NCI-H82 treated with DMSO at 0.1 percent for 48 hours (cell line): ENCODE measurements around the gene SLC31A2.
A peak's percentile ranks its signal among the peaks of the same experiment; 100 is the strongest.
"Not testable (repeated sequence)": the region's sequence is repeated elsewhere in the genome, so short reads cannot be mapped to it uniquely, and the experiment has no call there.

ENCODE experiments used
- DNase-seq: peaks from one replicate; lab custom pipeline; 2025; ENCODE audit not compliant: unreplicated experiment; lab: John Stamatoyannopoulos, UW

SLC31A2 gene, protein sequence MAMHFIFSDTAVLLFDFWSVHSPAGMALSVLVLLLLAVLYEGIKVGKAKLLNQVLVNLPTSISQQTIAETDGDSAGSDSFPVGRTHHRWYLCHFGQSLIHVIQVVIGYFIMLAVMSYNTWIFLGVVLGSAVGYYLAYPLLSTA

DNA sequence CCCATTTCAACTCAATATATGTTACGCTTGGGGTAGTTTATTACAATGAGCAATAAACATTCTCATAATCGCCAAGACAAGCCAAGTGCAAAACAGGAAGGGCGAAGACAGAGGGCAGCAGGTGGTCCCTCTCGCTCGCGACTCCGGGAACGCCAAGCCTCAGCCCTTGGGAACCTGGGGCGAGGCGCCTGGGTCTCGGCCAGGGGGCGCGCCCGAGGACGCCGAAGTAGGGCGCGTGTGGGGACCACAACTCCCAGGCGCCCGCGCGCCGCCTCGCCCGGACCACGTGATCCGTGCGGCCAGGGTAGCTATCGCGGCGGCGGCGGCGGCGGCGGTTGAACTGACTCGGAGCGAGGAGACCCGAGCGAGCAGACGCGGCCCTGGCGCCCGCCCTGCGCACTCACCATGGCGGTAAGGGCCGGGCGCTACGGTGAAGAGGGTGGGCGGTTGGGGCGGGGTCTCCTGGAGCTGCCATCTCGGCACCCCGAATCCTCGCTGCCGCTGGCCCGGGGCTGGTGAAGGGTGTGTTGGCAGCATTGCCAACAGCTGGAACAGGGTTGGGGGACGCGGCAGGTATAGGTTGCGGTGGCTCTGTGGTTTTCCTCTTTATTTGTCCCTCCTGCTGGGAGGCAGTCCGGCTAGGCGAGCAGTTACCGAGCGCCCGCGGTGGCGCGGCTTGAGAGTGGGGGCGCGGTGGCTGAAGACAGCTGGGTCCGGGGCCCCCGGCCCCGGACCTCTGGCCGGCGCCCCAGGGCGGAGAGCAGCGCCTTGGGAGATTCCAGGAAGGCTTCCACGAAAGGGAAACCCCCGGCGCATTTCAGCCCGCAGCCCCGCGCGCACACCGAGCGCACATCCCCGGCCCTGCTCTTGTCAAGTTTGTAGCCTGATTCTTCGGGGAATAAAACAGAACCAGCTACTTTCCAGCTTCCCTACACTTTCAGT is at the start of gene SLC31A2:
SLC31A2 (plus strand) TSS at position 338 of the 942 bp plus-strand sequence; CDS start at position 406, 68 bp downstream.
- DNase-seq: peak; percentile 53

DNA sequence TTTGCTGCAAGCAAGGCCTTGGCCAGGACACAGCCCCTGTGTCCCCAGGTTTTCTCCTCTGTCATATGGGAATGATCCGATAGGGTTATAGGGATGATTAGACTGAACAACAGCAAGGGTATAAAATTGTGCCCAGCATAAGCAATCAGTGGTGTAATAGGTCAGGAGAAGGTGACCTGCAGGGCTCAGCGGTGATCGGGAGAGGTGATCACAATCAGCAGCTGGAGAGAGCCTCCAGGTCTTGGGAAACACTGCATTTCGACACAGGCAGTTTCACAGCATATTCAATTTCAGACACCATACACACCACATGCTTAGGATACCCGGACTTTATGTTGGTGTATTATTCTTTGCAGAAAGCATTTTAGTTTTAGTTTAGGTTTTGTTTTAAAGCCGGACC is 45.5 kb upstream of the SLC31A2 start:
- DNase-seq: not testable (repeated sequence)

DNA sequence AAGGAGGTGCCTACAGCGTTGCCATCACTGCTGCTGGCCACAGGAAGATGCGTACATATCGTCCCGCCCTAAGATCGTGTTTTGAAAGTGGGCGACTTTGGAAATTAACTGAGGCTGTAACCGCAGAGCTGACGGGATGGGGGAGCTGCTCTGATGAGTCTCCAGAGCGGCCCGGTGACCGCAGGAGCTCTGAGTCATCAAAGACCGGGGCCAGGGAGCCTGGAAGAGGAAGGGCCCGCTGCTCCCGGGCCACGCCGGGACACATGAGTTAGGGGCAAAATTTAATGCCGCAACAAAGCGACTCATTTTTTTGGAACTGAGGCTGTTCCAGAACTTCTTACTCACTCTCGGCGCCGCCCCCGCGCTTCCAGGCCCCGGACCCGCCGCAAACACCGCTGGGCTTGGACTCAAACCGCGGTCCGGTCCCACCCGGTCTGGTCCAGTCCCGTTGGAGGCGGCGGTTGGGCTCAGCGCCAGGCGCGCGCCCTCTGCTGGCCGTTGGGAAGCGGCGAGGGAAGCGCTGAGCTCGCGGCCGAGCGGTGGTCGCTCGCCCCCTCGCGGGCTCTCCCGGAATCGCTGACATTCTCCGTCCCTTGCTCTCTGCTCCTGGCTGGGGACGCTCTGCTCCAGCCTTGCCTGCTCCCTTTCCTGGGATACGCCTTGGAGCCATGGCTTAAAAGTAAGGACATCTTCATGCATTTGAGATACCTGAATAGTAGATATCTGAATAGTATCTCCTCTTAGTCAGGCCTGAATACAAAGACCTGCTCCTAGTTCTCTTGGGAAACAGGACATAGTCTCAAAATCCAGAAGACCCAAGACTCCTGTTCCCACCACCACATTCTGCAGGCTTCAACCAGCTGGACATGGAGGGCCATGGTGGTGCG is 39.5 kb upstream of the SLC31A2 start:
- DNase-seq: not testable (repeated sequence)

DNA sequence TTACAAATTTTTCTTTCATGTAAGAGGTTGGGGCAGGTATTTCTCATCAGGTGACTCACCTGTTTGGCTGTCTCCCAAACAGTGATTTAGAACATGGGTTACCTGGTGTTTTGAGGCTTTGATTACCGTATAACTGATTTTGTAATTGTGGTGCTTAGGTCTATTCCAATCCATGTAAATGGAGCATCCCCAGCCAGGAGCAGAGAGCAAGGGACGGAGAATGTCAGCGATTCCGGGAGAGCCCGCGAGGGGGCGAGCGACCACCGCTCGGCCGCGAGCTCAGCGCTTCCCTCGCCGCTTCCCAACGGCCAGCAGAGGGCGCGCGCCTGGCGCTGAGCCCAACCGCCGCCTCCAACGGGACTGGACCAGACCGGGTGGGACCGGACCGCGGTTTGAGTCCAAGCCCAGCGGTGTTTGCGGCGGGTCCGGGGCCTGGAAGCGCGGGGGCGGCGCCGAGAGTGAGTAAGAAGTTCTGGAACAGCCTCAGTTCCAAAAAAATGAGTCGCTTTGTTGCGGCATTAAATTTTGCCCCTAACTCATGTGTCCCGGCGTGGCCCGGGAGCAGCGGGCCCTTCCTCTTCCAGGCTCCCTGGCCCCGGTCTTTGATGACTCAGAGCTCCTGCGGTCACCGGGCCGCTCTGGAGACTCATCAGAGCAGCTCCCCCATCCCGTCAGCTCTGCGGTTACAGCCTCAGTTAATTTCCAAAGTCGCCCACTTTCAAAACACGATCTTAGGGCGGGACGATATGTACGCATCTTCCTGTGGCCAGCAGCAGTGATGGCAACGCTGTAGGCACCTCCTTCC is 37.9 kb upstream of the SLC31A2 start:
- DNase-seq: not testable (repeated sequence)

DNA sequence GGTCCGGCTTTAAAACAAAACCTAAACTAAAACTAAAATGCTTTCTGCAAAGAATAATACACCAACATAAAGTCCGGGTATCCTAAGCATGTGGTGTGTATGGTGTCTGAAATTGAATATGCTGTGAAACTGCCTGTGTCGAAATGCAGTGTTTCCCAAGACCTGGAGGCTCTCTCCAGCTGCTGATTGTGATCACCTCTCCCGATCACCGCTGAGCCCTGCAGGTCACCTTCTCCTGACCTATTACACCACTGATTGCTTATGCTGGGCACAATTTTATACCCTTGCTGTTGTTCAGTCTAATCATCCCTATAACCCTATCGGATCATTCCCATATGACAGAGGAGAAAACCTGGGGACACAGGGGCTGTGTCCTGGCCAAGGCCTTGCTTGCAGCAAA is 32.0 kb upstream of the SLC31A2 start:
- not testable (repeated sequence) for DNase-seq

DNA sequence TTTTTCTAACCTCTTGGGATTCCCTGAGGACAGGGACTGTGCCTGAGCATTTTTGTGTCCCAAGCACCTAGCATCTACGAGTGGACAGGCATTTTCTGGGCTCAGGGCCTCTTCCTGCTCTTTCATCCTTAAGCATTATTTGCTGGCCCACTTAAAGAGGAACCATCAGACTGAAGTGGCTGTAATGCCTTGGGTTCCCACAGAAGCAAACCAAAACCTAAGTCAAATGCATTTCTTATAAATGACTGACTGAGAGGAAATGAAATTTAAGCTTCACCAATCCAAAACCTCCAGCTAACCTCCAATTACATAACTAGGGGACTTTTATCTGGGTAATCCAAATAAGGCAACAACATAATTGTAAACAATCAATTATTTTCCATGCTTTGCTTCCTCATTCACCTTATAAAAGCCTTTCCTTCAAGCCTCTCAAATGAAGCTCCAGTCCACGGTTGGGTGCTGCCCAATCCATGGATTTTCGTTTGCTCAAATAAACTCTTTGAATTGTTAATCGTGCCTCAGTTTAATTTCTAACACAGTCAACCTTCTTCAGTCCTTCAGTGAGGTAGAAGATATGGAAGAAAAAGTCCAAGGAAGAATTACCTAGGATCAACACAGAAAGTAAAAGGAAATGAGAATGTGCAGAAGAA is 25.3 kb upstream of the SLC31A2 start:
- DNase-seq: no peak

DNA sequence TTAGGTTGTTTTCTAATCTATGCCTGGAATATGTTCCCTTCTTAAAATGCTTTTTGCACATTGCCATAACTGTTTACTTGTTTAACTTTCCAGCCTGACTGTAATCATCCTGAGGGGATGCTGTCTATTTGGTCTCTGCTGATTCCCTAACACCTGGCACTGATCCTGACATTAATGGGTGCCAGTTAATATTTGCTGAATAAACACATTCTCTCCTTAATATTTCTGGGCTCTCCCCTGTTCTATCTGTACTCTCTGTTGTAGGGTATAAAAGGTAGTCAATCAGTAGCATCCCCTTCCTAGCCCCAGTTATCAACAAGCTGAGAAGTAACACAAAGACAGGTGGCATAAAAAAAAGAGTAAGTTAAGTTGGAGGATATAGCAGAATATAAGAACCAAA is 21.3 kb upstream of the SLC31A2 start:
- no peak for DNase-seq

DNA sequence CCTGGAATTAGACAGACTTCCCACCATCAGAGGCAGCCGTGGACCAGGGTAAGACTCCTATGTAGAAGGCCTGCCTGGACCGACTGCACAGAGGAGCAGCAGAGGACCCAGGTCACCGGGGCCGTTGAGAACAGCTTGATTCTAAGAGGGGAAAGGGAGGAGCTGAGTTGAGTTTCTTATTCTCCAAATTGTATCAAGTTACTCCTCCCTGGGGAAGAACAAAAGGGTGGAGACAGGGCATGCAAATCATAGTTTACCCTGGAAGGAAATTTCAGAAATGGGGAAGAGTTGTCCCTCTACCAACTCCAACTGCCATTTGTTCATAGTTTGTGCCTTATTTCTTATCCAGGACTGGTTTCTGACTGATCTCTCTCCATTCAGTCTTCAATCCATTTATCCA is 20.9 kb upstream of the SLC31A2 start:
- no peak for DNase-seq

DNA sequence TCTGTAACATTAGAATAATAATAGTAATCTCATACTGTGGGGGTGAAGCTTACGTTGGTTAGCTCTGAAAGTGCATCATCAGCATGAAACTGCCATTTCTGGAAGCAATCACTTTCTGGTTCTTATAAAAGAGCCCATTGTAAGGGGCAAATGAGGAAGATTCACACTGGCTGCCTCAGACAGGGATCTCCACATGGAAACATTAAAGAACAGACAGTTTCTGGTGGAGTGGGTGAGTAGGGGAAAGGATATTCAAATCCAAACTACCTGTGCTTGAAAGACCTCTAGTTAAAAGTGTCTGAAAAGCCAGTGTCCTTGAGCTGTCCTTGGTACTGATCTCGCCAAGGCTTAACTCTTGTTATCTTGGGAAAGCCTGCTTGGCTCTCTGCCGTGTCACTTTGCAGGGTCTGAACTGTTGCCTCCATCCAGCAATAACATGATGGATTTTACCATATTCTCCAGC is 19.1 kb upstream of the SLC31A2 start:
- no peak for DNase-seq

DNA sequence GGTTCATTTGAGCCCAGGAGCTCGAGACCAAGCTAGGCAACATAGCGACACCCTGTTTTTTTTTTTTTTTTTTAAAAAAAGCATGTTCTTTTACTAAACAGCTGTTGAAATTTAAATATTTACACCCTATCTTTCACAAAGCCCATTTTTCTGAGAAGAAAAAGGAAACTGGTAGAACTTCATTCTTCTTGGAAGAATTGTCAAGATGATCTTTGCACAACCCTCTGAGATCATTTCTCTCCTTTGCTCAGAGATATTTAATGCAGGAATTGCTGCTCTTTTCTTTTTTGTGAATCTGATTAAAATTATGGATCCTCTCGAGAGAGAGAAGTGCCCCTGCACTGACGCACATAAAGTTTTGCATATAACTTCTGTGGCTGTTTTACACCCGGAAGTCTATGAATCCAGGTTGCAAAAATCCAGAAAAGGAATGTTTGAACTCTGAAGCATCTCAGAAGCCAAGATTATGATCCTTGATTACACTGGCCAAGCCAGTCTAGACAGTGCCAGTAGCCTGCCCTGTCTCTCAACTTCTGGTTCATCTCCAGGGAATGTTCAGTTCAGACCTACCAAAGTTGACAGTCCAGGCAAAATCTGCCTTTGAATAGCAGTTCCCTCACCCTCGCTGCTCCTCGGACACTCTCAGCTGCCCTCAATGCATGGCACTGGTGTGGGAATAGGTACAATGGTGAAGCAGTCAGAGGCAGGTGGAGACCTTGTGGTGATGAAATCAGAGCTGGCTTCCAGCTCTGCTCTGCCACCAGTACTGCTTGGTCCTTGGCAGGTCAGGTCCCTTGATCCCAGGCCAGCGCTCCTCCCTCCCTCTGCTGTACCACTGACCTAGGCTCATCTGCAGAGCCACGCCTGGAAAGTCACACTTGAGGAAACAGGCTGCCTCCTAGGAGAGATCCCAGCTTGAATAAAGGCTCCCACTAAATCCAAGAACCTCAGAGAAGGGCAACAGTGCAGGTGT is 13.3 kb upstream of the SLC31A2 start:
- DNase-seq: no peak

DNA sequence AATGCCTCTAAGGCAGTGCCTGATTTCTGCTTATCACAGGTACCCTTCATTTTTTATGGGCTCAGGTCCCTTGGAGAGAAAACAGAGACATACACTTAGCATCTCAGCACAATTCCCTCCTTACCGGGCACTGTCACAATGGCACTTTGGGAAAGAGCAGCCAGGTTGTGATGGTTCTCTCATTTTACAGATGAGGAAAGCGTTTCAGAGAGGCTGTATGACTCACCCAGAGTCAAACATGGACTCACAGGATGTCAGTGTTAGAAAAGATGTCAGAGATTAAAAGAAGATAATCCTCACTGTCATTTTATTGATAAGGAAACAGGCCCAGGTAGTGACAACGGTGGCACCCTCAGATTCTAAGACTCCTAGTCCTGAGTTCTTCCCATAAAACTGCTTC is 12.0 kb upstream of the SLC31A2 start:
- DNase-seq: no peak

DNA sequence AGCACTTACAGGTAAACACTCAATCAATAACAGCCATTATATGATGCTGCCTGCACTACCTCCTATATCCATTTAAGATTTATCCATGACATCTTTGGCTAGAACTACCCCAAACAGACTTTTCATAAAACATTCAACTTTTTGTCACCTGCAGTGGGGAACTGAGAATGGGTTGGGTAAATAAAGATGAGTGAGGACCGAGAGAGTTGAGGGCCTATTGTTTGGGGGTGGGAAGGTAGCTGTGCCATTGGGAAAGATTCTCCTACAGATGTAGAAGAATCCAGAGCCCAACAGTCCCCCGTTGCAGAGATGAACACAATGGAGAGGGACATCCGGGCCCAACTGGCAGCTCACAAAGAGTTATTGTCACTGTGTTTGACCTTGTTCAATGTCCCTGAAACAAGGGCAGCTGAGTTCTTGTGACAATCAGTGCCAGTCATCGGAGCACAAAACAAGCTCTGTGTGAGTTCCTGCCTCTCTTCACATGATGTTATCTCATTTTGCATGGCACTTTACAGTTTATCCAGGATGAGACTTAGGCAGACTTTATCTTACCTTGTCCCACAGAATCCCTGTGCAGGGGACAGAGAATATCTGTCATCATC is 11.5 kb upstream of the SLC31A2 start:
- no peak for DNase-seq

DNA sequence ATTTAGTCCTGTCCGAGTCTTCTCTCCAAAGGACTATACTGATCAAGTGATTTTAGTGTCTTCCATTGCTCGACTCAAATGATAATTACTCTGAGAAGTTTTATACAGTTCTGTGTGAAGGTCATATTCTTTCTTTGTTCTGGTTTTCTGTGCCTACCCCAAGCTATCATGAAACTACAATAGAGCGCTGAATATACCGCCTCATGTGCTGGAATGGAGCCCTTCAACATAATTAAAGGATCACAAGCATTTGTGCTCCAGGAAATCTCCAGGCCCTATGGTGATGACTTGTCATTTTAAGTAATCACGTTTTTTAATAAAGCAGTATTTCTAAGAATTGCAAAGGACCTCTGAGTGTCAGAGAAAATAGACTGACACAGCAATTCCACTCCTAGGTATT is 10.9 kb upstream of the SLC31A2 start:
- DNase-seq: no peak

DNA sequence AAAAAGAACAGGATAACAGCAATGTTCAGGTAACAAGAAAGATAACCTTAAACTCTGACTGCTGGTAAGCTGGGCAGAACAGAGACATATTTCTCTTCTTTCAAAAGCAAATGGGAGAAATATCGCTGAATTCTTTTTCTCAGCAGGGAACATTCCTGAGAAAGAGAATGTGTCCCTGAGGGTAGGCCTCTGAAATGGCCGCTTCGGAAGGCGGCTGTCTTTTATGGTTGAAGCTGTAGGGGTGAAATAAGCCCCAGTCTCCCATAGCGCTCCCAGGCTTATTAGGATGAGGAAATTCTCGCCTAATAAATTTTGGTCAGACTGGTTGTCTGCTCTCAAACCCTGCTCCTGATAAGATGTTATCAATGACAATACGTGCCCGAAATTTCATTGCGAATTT is 9.9 kb upstream of the SLC31A2 start:
- not testable (repeated sequence) for DNase-seq

DNA sequence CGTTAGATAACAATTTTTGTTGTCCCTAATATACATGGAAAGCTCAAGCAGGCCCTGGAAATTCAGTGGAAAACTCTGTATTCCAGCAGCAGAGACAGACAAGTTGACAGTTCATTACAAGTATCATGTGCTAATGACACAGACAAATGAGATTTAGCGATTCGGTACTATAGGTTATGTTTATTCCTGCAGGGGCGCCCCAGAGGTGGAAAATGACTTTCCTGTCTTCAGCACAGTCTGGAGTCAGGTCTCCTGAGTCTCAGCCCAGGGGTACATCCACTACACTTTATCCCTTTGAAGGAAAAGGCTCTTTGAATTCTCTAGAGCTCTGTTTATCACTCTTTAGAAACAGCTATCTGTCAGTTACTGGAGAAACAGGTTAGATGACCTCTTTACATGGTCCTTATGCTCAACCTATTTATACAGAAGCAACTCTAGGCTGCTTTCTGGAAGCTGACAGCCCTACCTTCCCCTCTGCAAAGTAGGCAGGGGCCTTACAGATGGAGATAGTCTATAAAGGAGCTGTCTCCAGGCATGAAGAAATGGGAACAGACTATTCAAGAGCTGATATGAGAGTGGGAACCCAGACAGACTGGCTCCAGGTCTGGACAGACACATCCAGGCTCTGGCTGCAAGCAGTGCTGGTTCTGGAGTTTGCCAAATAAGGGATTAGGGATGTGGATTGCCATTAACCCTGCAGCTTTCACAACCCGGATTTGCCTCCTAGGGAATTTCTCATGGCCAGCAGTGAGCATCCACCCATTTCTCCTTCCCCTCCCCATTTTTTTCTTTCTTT is 7.2 kb upstream of the SLC31A2 start:
- no peak for DNase-seq

DNA sequence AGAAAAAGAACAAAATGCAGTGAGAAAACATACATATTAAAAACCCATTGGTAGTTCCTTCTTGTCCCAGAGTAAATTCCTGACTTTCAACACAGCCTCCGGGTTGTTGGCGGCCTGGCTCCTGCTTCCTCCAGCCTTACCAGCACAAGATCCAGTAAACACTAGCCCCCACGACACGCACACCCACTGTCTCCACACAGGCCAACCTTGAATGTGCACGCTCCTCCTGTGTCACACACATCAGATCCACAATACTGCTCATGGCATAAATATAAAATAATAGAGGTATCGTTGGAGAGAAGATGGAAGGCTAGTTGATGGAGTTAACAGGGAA is 2.5 kb upstream of the SLC31A2 start:
- no peak for DNase-seq

DNA sequence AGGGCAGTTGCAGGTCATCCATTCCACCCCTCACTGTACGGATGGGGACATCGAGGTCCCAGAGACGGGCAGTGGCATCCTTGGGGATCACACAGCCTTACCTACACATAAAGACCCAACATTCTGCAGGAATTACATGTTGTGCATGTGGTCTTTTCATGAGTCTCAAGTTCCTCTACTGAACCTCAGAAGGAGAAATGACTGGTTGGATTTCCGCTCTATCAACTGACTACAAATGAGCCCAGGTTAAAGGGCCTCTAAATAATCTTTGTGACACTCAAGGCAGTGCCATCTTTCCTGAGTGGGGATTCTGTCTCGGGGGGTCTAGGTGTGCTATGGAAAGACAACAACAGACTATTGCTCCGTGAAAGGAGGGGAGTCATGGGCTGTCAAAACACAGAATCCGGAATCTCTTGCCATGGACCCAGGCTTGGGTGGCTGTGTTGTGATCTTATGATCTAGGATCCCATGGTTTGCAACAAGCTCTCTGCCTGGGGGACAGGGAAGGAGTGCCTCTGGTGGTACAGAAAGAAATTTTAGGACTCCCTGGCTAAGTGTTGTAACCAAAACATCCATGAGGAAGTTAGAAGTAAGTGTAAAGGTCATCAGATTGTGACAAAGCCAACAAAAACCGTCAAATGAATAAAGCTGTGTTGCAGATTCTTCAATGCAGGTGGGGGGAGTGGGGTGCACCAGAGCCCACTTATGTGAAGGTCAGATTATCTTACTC is 1.9 kb upstream of the SLC31A2 start:
- DNase-seq: no peak
